Thyroid gland (tissue), 4 donors: ENCODE data around the gene NOM1.

Source experiments
- CTCF ChIP-seq, 6 experiments: fragments of 200-600 bp in 3 of 6; fragments of 450-650 bp in 3 of 6; sonication (generic) in 3 of 6; IDR thresholded peaks; one replicate each; pipeline ENCODE4 v1.5.1; 2016 to 2019; ENCODE audit warnings: antibody characterized with exemption in 6 of 6, mild to moderate bottlenecking in 2 of 6, inconsistent platforms in 1 of 6, moderate library complexity in 1 of 6
- POLR2A ChIP-seq, 2 donors: fragments of 450-650 bp; IDR thresholded peaks; one replicate each; pipeline ENCODE4 v1.6.1; 2017; ENCODE audit warnings: antibody characterized with exemption in 2 of 2, mild to moderate bottlenecking in 2 of 2, moderate library complexity in 1 of 2

- TF ChIP-seq CTCF (IDR thresholded peaks at IDR 0.05) = no peak
- TF ChIP-seq POLR2A (IDR thresholded peaks at IDR 0.05) = no peak
Measured at GRCh38 chr7:156986378-156986777, 36.9 kb downstream of the NOM1 start.
